T-helper 22 cell (primary cell): Measurements from ENCODE around the gene MIDN.
"Not testable (repeated sequence)": the region's sequence is repeated elsewhere in the genome, so short reads cannot be mapped to it uniquely, and the experiment has no call there.

Experiments used
- DNase-seq: peaks from one replicate; pipeline ENCODE4 v3.0.0-alpha.2; 2020; ENCODE audit warnings: low read depth

The MIDN gene

GRCh38 chr19:1246265-1247087 lies 1.9 kb upstream of the MIDN start:
- DNase-seq: not testable (repeated sequence)

- no peak for DNase-seq
Observed at GRCh38 chr19:1247748-1248138, 640 bp upstream of the MIDN start.

- peak; percentile 80 for DNase-seq
Observed at GRCh38 chr19:1248786-1249297, 459 bp downstream of the MIDN start.

DNA sequence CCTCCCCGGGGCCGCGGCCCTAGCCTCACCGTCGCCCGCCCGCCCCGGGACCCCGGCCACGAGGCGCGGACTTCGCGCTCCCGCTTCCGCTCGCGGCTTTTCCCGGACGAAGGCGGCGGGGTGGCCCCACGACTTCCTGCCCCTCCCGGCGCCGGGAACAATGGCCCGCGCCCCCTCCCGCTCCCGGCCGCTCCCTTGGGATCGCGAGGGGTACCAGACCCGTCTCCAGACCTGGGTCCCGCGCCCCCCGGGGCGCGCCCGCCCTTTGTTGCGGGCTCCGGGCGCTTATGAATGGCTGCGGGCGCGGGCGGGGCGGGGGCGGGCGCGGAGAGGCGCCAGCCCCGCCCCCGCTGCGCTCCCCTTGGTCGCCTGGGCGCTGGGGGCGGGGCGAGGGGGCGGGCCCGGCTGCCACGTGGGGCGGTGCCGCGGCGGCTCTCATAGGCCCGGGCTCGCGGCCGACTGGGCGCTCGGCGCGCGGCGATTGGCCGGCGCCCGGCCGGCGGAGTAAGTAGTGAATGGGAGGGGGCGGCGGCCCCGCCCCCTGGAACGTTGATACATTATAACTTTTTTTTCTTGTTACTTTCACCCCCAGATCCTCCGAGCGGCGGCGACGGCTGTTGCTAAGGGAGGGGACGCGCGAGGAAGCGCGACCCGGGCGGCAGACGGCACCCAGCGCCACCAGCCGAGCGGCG lies 1.1 kb downstream of the MIDN start:
- DNase-seq: peak; percentile 87

GRCh38 chr19:1249990-1250436 lies 1.6 kb downstream of the MIDN start:
- no peak for DNase-seq

DNA sequence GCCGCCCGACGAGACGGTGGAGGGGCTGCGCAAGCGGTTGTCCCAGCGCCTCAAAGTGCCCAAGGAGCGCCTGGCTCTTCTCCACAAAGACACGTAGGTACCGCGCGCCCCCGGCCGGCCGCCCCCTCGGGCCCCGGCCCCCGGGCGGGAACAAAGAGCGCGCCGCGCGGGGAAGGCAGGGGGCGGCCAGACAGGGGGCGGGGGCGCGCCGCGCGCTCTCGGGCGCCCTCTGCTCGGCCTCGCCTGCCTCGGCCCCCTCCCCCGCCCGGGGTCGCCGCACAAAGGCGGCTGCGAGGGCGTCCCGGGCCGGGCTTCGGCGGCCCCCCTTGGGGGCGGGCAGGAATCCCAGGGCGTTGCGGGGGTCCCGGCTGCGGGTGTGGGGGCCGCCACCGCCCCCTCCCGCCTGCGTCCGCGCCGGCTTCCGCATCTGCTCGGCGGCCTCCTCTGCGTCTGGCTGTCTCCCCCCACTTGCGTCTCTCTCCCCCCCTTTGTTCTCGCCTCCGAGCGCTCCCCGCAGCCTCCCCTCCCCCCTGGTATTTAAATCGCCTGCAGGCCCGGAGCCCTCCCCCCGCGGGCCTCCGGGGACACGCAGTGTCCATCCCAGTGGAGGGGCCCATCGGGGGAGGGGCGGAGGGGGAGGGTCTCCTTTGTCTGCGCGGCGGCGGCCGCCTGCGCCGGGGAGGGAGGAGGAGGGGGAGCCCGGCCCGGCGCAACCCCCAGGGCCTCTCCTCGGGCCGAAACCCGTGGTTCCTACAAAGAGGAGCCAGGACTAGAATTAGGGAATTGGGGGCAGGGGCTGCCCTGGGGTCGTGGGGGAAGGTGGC lies 2.3 kb downstream of the MIDN start:
- DNase-seq: peak; percentile 58

DNA sequence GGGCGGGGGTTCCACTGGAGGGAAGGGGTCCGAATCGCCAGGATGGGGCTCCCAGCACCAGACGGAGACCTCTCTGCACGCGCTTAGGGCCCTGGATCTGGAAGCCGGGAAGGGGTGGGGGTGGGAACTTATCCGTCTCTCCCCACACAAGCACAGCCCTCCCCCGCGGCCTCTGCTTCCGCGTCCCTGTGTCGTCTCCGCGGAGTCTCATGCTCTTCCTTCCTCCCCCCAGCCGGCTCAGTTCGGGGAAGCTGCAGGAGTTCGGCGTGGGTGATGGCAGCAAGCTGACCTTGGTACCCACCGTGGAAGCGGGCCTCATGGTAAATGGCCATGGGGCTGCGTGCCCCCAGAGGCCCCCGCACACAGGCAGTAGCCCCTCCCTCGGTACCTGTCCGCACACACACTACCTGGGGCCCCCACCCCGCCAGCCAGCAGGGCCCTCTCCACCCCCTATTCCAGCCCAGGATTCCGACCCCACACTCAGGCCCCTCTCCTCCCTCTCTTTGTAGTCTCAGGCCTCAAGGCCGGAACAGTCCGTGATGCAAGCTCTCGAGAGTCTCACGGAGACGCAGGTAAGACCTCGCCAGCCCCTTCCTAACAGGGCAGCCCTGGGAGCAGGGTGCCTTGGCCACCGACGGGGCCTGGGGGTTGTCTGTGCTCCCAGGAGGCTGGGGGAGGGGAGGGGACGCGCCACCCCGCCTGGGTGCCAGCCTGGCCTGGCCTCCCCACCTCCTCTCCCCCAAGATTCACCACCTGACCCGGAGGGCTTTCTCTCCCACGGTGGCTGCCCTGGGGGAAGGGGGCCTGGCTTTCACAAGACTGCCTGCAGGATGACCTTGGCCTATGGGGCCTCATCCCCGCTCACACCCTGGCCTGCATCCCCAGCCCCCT lies 3.2 kb downstream of the MIDN start:
- DNase-seq: no peak

- DNase-seq: no peak
Observed at GRCh38 chr19:1252221-1252820, 3.9 kb downstream of the MIDN start.

DNA sequence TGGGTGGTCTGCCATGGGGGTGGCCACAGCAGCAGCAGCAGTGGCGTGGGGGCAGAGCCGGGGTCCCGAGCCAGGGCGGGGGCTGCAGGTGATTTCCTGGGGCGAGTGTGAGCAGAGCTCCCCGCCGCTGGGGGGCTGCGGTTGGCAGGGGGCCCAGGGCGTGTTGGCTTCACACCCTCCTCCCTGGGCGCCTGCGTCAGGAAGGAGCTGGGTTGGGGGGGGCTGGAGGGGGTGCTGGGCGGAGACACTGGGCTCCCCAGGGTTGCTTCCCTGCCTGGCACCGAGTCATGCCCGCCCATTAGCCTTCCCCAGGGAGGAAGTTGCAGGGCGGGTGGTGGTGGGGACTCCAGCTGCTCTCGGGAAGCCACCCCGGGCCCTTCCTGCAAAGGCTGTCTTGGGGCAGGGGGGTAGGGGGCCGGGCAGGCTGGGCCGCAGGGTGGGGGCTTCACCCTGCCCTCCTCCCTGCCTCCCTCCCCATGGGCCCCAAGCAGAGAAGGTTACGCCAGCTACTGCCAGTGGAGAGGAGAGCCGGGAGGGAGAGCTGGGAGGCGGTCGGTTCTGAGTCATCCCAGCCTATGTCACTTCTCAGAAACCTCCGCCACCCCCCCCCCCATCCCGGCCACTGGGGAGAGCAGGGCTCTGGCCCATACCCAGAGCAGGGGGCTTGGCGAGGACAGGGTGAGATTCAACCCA lies 4.6 kb downstream of the MIDN start:
- DNase-seq: peak; percentile 72

DNA sequence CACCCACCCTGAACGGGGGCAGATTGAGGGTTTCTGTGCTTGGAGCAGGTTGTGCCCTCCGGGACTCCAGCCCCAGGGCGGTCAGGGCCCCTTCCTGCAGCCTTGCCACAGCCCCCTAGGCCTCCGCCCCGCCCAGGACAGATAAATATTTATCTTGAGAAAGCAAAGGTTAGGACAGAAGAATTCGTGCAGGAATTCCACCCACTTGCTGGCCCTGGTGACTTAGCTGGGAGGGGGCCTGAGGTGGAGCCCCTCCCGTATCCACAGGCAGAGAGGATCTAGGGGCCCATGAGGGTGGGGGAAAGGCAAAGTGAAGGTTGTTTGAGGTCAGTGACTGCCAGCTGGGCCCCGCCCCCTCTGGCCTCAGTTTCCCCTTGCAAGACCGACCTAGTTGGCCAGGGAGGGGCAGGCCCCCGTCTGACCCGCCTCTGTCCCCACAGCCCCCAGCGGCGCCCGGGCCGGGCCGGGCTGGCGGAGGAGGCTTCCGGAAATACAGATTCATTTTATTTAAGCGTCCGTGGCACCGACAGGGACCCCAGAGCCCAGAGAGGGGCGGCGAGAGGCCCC lies 5.2 kb downstream of the MIDN start:
- no peak for DNase-seq

- no peak for DNase-seq
Observed at GRCh38 chr19:1254081-1254527, 5.7 kb downstream of the MIDN start.

DNA sequence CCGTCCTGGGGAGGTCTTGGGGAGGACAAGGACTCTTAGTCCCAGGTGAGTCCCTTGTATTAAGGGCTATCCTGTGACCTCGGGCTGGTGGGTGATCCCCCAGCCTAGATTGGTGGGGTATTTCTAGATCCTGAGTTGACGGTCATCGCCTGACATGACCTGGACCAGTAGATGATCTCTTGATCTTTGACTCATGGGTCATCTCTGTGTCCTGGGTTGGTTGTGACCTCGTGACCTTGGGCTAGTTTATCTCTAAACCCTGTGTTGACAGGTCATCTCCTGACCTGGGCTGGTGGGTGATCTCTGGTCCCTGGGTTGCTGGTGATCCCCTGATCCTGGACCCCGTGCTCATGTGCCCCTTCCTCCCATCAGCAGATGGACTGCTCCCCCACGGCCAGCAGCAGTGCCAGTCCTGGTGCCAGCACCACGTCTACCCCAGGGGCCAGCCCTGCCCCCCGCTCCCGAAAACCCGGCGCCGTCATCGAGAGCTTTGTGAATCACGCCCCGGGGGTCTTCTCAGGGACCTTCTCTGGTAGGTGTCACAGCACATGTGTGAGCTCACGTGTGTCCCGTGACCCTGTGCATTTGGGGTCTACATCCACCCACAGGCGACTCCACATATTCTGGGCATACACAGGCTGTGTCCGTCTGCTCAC lies 6.3 kb downstream of the MIDN start:
- no peak for DNase-seq

- DNase-seq: no peak
Observed at GRCh38 chr19:1255186-1256161, 7.1 kb downstream of the MIDN start.

DNA sequence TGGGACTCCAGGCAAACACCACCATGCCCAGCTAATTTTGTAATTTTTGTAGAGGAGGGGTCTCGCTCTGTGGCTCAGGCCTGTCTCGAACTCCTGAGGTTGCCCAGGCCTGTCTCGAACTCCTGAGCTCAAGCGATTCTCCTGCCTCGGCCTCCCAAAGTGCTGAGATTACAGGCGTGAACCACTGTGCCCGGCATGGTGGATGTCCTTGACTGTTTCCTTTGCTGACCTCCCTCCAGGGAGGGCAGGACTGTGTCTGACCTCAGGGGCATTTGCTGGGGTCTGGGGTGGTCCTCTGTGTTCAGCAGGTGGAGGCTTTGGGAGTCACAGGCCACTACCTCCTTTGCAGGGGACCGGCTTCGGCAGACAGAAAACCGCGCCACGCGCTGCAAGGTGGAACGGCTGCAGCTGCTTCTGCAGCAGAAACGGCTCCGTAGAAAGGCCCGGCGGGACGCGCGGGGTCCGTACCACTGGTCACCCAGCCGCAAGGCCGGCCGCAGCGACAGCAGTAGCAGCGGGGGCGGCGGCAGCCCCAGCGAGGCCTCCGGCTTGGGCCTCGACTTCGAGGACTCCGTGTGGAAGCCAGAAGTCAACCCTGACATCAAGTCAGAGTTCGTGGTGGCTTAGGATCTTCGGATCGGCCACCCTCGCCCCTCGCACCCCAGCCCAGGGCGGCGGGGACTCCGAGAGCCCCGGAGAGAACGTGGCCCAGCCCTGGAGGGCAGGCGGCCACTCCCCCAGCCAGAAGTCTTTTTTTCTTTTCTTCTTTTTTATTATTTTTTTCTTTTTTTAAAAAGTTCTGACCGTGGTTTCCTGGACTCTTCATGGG lies 8.5 kb downstream of the MIDN start:
- no peak for DNase-seq

DNA sequence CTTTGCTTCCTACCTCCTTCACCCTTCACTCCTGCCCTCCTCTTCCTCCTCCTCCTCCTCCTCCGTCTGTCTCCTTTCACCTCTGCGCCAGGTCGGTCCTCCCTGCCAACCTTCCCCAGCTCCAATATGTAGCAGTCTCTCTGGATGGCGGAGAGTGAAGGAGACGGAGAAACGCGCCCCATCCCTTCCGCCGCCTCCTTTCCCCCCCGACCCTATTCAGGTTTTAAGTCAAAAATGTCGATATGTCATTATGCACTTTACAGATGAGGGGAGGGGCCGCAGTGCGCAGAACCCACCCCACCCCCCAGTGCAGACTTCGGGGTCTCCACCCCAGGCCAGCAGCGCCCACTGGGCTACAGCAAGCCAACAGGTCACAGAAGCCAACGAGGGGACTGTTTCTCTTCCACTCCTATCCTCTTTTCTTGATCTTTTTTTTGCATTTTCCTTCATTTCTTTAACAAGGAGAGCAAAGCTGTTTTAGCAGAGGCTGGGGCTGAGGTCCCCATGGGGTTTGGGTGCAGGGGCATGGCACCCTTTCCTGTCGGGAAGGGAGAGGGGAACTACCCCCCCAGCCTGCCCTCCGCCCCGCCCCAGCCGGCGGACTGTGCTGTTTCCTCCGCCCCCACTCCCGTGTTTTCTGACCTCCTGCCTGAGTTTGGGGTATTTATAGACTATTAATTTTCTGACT lies 9.2 kb downstream of the MIDN start:
- DNase-seq: no peak

GRCh38 chr19:1258163-1258492 lies 9.7 kb downstream of the MIDN start:
- no peak for DNase-seq

GRCh38 chr19:1258707-1259205 lies 10.4 kb downstream of the MIDN start:
- DNase-seq: no peak
